Stimulated activated CD8-positive, alpha-beta memory T cell treated with anti-CD3 and anti-CD28 coated beads, Interleukin-15, amount 100 ng/mL, for 1 hour (primary cell): Measurements from ENCODE around the gene TENM3.

ENCODE experiments used
- DNase-seq: peaks from one replicate; pipeline ENCODE4 v3.0.0-alpha.2; 2020; ENCODE audit warnings: low read depth

Gene TENM3

DNA sequence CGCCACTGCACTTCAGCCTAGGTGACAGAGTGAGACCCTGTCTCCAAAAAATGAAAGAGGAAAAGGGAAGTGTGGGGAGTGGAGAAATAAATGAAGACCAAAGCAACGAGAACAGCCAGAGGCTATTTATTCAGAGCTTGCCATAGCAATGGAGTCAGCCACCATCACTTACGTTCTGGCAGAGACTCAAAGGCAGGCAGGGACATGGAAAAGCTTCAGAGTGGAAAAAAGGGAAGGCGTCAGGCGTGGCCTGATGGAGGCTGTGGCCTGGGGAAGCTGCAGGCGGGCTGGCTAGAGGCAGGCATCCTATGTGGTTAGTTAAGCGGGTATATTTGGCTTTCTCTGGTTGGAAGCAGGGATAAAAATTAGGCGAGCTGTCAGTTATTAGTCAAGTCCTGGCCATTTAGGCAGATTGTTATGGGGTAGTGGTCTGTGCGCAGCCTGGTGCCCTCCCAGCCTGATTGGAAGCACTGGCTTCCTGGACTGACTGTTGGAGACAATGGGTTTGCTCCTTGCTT is 600.7 kb downstream of the TENM3 start:
- DNase-seq = no peak

DNA sequence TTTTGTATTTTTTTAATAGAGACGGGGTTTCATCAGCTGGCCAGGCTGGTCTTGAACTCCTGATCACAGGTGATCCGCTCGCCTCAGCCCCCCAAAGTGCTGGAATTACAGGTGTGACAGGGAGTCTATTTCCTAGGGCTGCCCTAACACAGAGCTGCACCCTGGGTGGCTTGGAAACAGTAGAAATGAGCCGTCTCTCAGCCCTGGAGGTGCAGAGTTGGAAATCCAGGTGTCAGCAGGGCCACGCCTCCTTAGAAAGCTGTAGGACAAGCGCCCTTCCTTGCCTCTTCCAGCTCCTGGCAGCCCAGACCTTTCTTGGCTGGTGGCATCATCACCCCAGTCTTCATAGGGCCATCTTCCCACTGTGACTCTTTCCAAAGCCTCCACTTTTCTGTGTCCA is 602.4 kb downstream of the TENM3 start:
- DNase-seq = no peak

DNA sequence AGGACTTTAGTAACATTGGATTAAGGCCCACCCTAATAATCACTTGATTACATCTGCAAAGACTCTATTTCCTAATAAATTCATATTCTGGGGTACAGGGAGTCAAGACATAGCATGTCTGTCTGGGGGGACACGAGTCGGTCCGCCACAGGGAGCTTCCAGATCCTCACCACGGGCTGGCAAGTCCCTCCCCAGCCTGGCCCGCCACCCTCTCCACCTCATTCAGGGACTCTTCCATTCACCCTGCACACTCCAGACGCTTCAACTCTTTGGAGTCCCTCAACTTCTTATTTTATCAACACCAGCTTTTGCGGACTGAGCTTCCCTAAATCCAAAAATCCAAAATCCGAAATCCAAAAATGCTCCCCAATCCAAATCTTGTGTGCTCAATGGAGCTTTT is 602.8 kb downstream of the TENM3 start:
- no peak for DNase-seq

GRCh38 chr4:182847576-182848450 is 604.6 kb downstream of the TENM3 start:
- no peak for DNase-seq

GRCh38 chr4:182848685-182849084 is 605.5 kb downstream of the TENM3 start:
- DNase-seq = no peak
